Kidney (tissue), 14 donors: ENCODE results near the gene TBL1XR1. TPM values are rescaled to one million over a fixed set of nuclear protein-coding genes. Genes with fewer than 3 reads are reported as not detected.

Source experiments
- DNase-seq, 5 donors: peaks; one replicate each; pipeline ENCODE4 v3.0.0-alpha.2; 2013 to 2020
- FAIRE-seq: peaks from 2 replicates; lab custom pipeline; 2012; peaks lifted over from hg19 to GRCh38; lab: Jason Lieb, UNC
- H3K27ac ChIP-seq, 2 donors: one replicate each; pipeline ENCODE4 v1.7.0; 2013; ENCODE audit warnings: low read depth in 2 of 2, low read length in 2 of 2, inconsistent platforms in 1 of 2
- H3K27me3 ChIP-seq: one replicate; pipeline ENCODE4 v1.7.1; 2013; ENCODE audit warnings: low read length, inconsistent platforms; ENCODE audit not compliant: control insufficient read depth, insufficient read depth
- H3K36me3 ChIP-seq, 3 donors: one replicate each; pipeline versions ENCODE4 v1.7.0 to v1.7.1; 2013; ENCODE audit warnings: low read length in 3 of 3, control low read depth in 1 of 3, inconsistent platforms in 1 of 3; ENCODE audit not compliant: insufficient read depth in 3 of 3, control insufficient read depth in 2 of 3
- H3K4me1 ChIP-seq, 3 donors: one replicate each; pipeline versions ENCODE4 v1.7.0 to v1.7.1; 2013; ENCODE audit warnings: low read length in 3 of 3, inconsistent platforms in 1 of 3, low read depth in 1 of 3; ENCODE audit not compliant: control insufficient read depth in 2 of 3, insufficient read depth in 2 of 3
- H3K4me3 ChIP-seq, 3 donors: one replicate each; pipeline versions ENCODE4 v1.7.0 to v1.8.1; 2013; ENCODE audit warnings: low read length in 3 of 3, control low read depth in 1 of 3, inconsistent platforms in 1 of 3
- H3K9ac ChIP-seq, 3 donors: one replicate each; pipeline versions ENCODE4 v1.7.0 to v1.7.1; 2013; ENCODE audit warnings: low read length in 3 of 3, control low read depth in 1 of 3, inconsistent platforms in 1 of 3
- H3K9me3 ChIP-seq, 3 donors: one replicate each; pipeline versions ENCODE4 v1.7.0 to v1.7.1; 2013; ENCODE audit warnings: low read length in 3 of 3, control low read depth in 1 of 3, inconsistent platforms in 1 of 3; ENCODE audit not compliant: control insufficient read depth in 2 of 3, insufficient read depth in 1 of 3
- CTCF ChIP-seq: IDR thresholded peaks from 3 replicates; pipeline ENCODE4 v1.5.1; 2012; ENCODE audit warnings: mild to moderate bottlenecking, moderate library complexity, borderline replicate concordance; ENCODE audit not compliant: insufficient read depth; ENCODE audit errors: extremely low read depth
- intact Hi-C: fragments of 100-400 bp; cut with DNase I; formaldehyde crosslinking; loops from one replicate; pipeline ENCODE4 v1.11.1; 2022
- polyA plus RNA-seq: library from polyadenylated mRNA; stranded (reverse); fragments of 350-450 nt; fragmentation: Illumina TruSeq; extraction: RNeasy Lipid Tissue Mini Kit (QIAGEN cat#74804); gene quantifications from one replicate; pipeline ENCODE4 v1.2.3, GENCODE V29; 2014; ENCODE audit warnings: low read depth, low replicate concordance; ENCODE audit not compliant: insufficient read depth
- total RNA-seq: library from RNA; stranded (reverse); fragmentation: NEBNext Ultra II Directional; extraction: Animal tissue kit (Norgen Biotek cat#: 25700); gene quantifications from one replicate; pipeline ENCODE4 v1.2.1, GENCODE V29; 2021
- donor health status: control.
- donor health status: control.
- donor health status: control.
- donor health status: control.
- donor health status: control.
- donor health status: DM: yes; HTN: yes; CAD: no.
- donor health status: Normal renal cell carcinoma (clear cell type).

Gene TBL1XR1
- total and polyA plus RNA-seq, 2 donors from 2014 or later: 31.3 to 205 TPM

DNA sequence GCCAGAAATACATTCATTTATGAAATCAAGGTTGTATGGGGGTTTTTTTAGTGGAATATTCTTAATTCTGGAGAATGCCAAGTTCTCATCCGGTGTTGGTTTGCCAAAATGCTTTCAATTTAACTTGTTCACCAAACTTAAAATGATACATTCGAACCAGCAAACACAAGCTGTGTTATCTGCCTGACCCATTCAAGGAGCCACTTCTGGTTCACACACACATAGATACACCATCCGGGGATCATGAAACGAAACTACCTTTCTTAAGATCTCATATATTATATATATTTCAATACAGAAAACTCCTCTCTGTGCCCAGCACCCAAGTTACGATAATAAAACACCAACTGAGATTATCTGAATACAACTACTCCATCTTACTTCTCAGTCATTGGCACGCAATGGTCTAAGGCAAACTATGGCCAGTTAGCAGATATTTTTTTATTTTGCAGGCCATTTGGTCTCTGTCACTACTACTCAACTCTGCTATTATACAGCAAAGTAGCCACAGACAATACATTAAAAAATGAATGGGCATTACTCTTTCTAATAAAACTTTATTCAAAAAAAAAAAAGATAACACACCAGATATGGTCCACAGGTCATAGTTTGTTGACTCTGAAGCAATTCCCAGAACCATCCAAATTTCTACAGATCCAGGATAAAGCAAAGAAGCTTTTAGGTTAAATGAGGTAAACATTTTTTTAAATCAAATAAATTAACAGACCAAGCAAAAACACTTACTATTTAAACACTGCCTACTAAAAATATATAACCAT is 89.6 kb downstream of the TBL1XR1 start:
- Histone ChIP-seq H3K27me3 (no peaks in the 10 kb centered on the region), H3K4me1 (peaks cover 3 to 19% (median 6%) of the 10 kb centered on the region in 3 donors), H3K27ac (no peak overlapping the region), H3K36me3 (no peaks in the 10 kb centered on the region), H3K9me3 (no peaks in the 10 kb centered on the region), H3K9ac (no peak overlapping the region), H3K4me3 (no peak overlapping the region)
- TF ChIP-seq CTCF: no peak
- intact Hi-C loops: no loop called here
- FAIRE-seq (no peak), DNase-seq (no peak)

DNA sequence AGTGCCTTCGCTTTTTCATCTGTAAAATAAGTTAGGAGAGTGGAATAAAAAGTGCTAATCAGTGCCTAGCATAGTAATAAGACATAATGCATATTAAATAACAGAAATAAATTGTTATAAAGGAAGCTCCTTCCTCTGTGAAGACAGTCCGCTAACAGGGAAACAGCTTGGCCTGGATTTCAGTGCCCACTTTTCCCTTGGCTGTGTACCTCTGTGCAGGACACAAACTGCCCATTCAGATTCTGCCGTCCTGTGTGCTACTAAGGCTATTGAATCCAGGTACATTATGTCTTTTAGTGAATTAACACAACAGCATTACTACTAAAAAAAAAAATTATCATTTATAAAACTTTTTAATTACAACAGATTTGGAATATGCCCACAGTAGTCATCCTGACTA is 90.7 kb downstream of the TBL1XR1 start:
- FAIRE-seq: no peak
- H3K4me1 ChIP-seq: peaks cover 7 to 17% (median 8%) of the 10 kb centered on the region in 3 donors

DNA sequence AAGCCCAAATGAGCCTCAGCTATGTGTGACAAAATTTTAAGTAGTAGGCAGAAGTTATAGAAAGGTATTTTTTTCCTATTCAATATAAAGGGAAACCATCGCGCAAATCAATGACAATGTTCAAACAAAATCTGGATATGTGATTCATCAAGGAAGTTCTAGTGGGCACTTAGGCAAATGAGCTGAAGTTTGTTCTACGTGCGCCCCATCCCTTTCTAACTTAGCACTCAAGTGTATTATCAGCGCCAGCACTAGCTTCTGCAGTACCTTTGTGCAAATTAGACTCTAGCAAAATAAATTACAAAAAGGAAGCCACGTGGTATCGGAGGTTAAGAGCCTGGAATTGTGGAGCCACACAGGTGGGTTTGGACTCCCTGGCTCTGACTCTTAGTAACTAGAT is 91.1 kb downstream of the TBL1XR1 start:
- Histone ChIP-seq H3K36me3 (no peaks in the 10 kb centered on the region), H3K27me3 (no peaks in the 10 kb centered on the region), H3K9me3 (no peaks in the 10 kb centered on the region), H3K4me3 (no peak overlapping the region), H3K9ac (no peak overlapping the region), H3K27ac (no peak overlapping the region), H3K4me1 (peaks cover 5 to 15% (median 7%) of the 10 kb centered on the region in 3 donors)
- intact Hi-C loops: no loop called here
- FAIRE-seq (no peak), DNase-seq (peak in 1 of 5 donors; percentile 16)
- TF ChIP-seq CTCF: no peak

More for the DNA sequence above, 90.7 kb downstream of the TBL1XR1 start:
- Histone ChIP-seq H3K36me3 (no peaks in the 10 kb centered on the region), H3K27ac (no peak overlapping the region), H3K9ac (no peak overlapping the region), H3K9me3 (no peaks in the 10 kb centered on the region), H3K27me3 (no peaks in the 10 kb centered on the region), H3K4me3 (no peak overlapping the region)
- TF ChIP-seq CTCF: no peak
- intact Hi-C loops: no loop called here
- no peak for DNase-seq

GRCh38 chr3:177105623-177106022 is 91.7 kb downstream of the TBL1XR1 start:
- Histone ChIP-seq H3K9me3 (no peaks in the 10 kb centered on the region), H3K27ac (no peak overlapping the region), H3K27me3 (no peaks in the 10 kb centered on the region), H3K4me3 (no peak overlapping the region), H3K9ac (no peak overlapping the region), H3K4me1 (peaks cover 5 to 15% (median 7%) of the 10 kb centered on the region in 3 donors), H3K36me3 (no peaks in the 10 kb centered on the region)
- FAIRE-seq (no peak), DNase-seq (peak in 1 of 5 donors; percentile 43)
- TF ChIP-seq CTCF: no peak
- intact Hi-C loops: no loop called here
